Measurements from ENCODE around the gene CDH12.

CDH12 gene

DNA sequence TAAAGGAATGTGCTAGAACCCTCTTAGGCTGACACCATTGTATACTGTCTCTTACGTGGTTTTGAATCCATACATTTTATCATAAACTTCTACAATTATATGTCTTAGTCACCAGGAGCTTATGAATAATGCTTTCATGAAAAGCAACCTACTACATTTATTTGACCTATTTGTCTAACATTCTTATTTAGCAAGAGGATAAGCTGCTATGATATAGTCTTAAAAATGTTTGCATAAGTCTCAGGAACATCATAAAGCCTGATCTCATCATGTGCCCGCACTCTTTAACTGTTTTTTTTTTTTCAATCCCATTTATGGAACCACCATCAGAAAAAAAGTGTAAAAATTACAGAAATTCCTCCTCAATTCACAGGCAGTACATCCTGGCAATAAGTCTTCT is 59.7 kb downstream of the CDH12 start:
- no peak overlapping the region for H3K4me3 ChIP-seq (ENCODE audit: low read length)
- no peaks in the 10 kb centered on the region for H3K27me3 ChIP-seq (ENCODE audit: low read depth, low read length)
- H3K79me2 ChIP-seq (ENCODE audit: low read length) = no peaks in the 10 kb centered on the region
- no peak overlapping the region for H3K9ac ChIP-seq (ENCODE audit: low read length)
- no peak for TF ChIP-seq EZH2phosphoT487 (IDR thresholded peaks at IDR 0.05; ENCODE audit: low read depth)
- TF ChIP-seq, protein P1, sequence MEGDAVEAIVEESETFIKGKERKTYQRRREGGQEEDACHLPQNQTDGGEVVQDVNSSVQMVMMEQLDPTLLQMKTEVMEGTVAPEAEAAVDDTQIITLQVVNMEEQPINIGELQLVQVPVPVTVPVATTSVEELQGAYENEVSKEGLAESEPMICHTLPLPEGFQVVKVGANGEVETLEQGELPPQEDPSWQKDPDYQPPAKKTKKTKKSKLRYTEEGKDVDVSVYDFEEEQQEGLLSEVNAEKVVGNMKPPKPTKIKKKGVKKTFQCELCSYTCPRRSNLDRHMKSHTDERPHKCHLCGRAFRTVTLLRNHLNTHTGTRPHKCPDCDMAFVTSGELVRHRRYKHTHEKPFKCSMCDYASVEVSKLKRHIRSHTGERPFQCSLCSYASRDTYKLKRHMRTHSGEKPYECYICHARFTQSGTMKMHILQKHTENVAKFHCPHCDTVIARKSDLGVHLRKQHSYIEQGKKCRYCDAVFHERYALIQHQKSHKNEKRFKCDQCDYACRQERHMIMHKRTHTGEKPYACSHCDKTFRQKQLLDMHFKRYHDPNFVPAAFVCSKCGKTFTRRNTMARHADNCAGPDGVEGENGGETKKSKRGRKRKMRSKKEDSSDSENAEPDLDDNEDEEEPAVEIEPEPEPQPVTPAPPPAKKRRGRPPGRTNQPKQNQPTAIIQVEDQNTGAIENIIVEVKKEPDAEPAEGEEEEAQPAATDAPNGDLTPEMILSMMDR (IDR thresholded peaks at IDR 0.05; ENCODE audit: low read depth, low read length) = no peak
- H3K9me3 ChIP-seq (ENCODE audit: insufficient read depth, low read length) = no peaks in the 10 kb centered on the region
- H3K27ac ChIP-seq (ENCODE audit: low read length) = no peak overlapping the region
- no peaks in the 10 kb centered on the region for H3K36me3 ChIP-seq (replicated peaks; ENCODE audit: low read depth, low read length)
- H4K20me1 ChIP-seq (ENCODE audit: insufficient read depth, low read length) = no peaks in the 10 kb centered on the region
- H2AFZ ChIP-seq (ENCODE audit: low read depth, low read length) = no peak overlapping the region
- H3K4me1 ChIP-seq (ENCODE audit: low read length) = no peaks in the 10 kb centered on the region
- H3K4me2 ChIP-seq (ENCODE audit: low read length) = no peak overlapping the region

DNA sequence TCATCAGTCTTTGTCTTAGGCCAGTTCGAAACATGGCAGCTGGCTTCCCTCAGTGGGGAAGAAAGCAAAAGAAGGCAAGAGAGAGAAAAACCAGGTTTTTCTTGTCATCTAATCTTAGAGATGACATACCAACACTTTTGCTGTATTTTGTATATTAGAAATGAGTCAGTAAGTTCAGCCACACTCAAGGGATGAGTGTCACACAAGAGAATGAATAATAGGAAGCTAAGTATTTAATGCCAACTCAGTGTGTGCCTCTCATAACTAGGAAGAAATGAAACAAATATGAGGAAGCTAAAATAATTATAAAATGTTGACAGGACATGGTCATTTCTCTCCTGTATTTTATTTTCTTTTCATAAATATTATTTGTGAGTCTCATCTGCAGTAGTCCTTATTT is 65.3 kb downstream of the CDH12 start:
- Histone ChIP-seq H3K79me2 (ENCODE audit: low read length) (no peaks in the 10 kb centered on the region), H3K4me2 (ENCODE audit: low read length) (no peak overlapping the region), H3K4me1 (ENCODE audit: low read length) (no peaks in the 10 kb centered on the region; the same call in 1 of the 2 replicates), H3K36me3 (replicated peaks; ENCODE audit: low read depth, low read length) (no peaks in the 10 kb centered on the region), H2AFZ (ENCODE audit: low read depth, low read length) (no peak overlapping the region), H3K9me3 (ENCODE audit: insufficient read depth, low read length) (no peaks in the 10 kb centered on the region), H3K9ac (ENCODE audit: low read length) (no peak overlapping the region), H3K27ac (ENCODE audit: low read length) (no peak overlapping the region), H3K4me3 (ENCODE audit: low read length) (no peak overlapping the region), H3K27me3 (ENCODE audit: low read depth, low read length) (no peaks in the 10 kb centered on the region), H4K20me1 (ENCODE audit: insufficient read depth, low read length) (no peaks in the 10 kb centered on the region)
- no peak for TF ChIP-seq EZH2phosphoT487 (IDR thresholded peaks at IDR 0.05; ENCODE audit: low read depth)

DNA sequence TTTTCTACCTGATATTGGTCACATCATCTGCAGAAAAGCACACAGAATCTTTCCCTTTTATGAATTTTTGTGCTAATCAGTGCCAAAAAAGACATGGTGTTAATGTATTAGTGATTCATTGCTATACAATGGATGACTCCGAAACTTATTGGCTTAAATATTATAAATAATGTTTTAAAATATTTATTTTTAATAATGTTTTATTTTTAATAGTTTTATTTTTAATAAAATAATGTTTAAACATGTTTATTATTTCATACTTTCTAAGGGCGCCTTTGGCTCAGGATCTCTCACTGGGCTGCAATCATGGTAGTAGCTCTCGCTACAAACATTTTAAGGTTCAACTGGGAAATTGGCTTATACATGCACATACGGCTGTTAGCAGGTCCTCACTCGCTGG is 65.7 kb downstream of the CDH12 start:
- no peak overlapping the region for H3K27ac ChIP-seq (ENCODE audit: low read length)
- no peaks in the 10 kb centered on the region for H3K36me3 ChIP-seq (replicated peaks; ENCODE audit: low read depth, low read length)
- no peak overlapping the region for H3K9ac ChIP-seq (ENCODE audit: low read length)
- H3K4me2 ChIP-seq (ENCODE audit: low read length) = no peak overlapping the region
- TF ChIP-seq, protein P1 (IDR thresholded peaks at IDR 0.05; ENCODE audit: low read depth, low read length) = no peak
- no peak for TF ChIP-seq EZH2phosphoT487 (IDR thresholded peaks at IDR 0.05; ENCODE audit: low read depth)
- no peaks in the 10 kb centered on the region; the same call in 1 of the 2 replicates for H3K4me1 ChIP-seq (ENCODE audit: low read length)
- H2AFZ ChIP-seq (ENCODE audit: low read depth, low read length) = no peak overlapping the region
- no peaks in the 10 kb centered on the region for H3K27me3 ChIP-seq (ENCODE audit: low read depth, low read length)
- H3K4me3 ChIP-seq (ENCODE audit: low read length) = no peak overlapping the region
- no peaks in the 10 kb centered on the region for H4K20me1 ChIP-seq (ENCODE audit: insufficient read depth, low read length)
- no peaks in the 10 kb centered on the region for H3K79me2 ChIP-seq (ENCODE audit: low read length)
- H3K9me3 ChIP-seq (ENCODE audit: insufficient read depth, low read length) = no peaks in the 10 kb centered on the region

DNA sequence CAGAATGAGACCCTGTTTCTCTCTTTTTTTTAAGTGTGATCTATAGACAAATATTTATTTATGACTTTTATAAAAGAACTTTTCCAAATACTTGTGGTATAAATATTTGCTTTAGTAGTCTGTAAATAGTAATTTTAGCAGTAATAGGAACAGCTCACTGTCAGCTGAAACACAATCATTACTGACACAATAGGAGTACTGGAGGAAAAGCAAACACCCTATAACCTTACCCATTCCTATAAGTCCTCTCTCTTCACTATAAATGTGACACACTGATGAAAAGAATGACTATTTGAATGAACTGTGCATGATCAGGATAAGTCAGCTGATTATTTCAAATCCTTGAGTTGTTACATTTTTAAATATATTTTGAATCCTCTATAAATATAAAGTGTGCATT is 72.4 kb downstream of the CDH12 start:
- H2AFZ ChIP-seq (ENCODE audit: low read depth, low read length) = no peak overlapping the region
- H3K27me3 ChIP-seq (ENCODE audit: low read depth, low read length) = no peaks in the 10 kb centered on the region
- H3K79me2 ChIP-seq (ENCODE audit: low read length) = no peaks in the 10 kb centered on the region
- H3K27ac ChIP-seq (ENCODE audit: low read length) = no peak overlapping the region
- H3K9me3 ChIP-seq (ENCODE audit: insufficient read depth, low read length) = no peaks in the 10 kb centered on the region
- H3K4me1 ChIP-seq (ENCODE audit: low read length) = peaks cover 10% of the 10 kb centered on the region; the same call in 1 of the 2 replicates
- H4K20me1 ChIP-seq (ENCODE audit: insufficient read depth, low read length) = no peaks in the 10 kb centered on the region
- H3K9ac ChIP-seq (ENCODE audit: low read length) = no peak overlapping the region
- H3K4me3 ChIP-seq (ENCODE audit: low read length) = no peak overlapping the region
- no peaks in the 10 kb centered on the region for H3K36me3 ChIP-seq (replicated peaks; ENCODE audit: low read depth, low read length)
- TF ChIP-seq, protein P1 (IDR thresholded peaks at IDR 0.05; ENCODE audit: low read depth, low read length) = no peak
- TF ChIP-seq EZH2phosphoT487 (IDR thresholded peaks at IDR 0.05; ENCODE audit: low read depth) = no peak
- H3K4me2 ChIP-seq (ENCODE audit: low read length) = no peak overlapping the region

DNA sequence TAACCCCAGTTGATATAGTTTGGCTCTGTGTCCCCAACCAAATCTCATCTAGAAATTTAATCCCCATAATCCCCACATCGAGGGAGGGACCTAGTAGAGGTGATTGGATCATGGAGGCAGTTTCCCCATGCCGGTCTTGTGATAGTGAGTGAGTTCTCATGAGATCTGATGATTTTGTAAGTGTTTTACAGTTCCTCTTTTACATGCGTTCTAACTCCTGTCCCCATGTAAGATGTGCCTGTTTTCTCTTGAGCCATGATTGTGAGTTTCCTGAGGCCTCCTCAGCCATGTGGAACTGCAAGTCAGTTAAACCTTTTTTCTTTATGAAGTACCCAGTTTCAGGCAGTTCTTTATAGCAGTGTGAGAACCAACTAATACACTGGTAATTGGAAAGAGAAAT is 73.6 kb downstream of the CDH12 start:
- no peak overlapping the region for H2AFZ ChIP-seq (ENCODE audit: low read depth, low read length)
- H3K36me3 ChIP-seq (replicated peaks; ENCODE audit: low read depth, low read length) = no peaks in the 10 kb centered on the region
- H3K27ac ChIP-seq (ENCODE audit: low read length) = no peak overlapping the region
- H3K79me2 ChIP-seq (ENCODE audit: low read length) = no peaks in the 10 kb centered on the region
- no peaks in the 10 kb centered on the region for H3K27me3 ChIP-seq (ENCODE audit: low read depth, low read length)
- no peak overlapping the region for H3K9ac ChIP-seq (ENCODE audit: low read length)
- no peaks in the 10 kb centered on the region for H4K20me1 ChIP-seq (ENCODE audit: insufficient read depth, low read length)
- no peak for TF ChIP-seq EZH2phosphoT487 (IDR thresholded peaks at IDR 0.05; ENCODE audit: low read depth)
- TF ChIP-seq, protein P1 (IDR thresholded peaks at IDR 0.05; ENCODE audit: low read depth, low read length) = no peak
- no peak overlapping the region for H3K4me2 ChIP-seq (ENCODE audit: low read length)
- no peak overlapping the region for H3K4me3 ChIP-seq (ENCODE audit: low read length)
- H3K9me3 ChIP-seq (ENCODE audit: insufficient read depth, low read length) = no peaks in the 10 kb centered on the region
- peaks cover 10% of the 10 kb centered on the region; the same call in 1 of the 2 replicates for H3K4me1 ChIP-seq (ENCODE audit: low read length)
